Stomach (tissue), 19 donors: ENCODE data around the gene CRIP2. TPM values are rescaled to one million over a fixed set of nuclear protein-coding genes. Genes with fewer than 3 reads are reported as not detected.

ENCODE experiments used
- DNase-seq, 2 donors: peaks; one replicate each; pipeline versions ENCODE4 v3.0.0 to v3.0.0-alpha.2; 2013 to 2019
- H3K27ac ChIP-seq, 5 donors: fragments of 200-600 bp in 4 of 5; sonication (generic) in 4 of 5; one replicate each; pipeline ENCODE4 v1.5.1; 2013 to 2019; ENCODE audit warnings: mild to moderate bottlenecking in 1 of 5, moderate library complexity in 1 of 5
- H3K27me3 ChIP-seq, 3 donors: fragments of 200-600 bp; sonication (generic); one replicate each; pipeline ENCODE4 v1.5.1; 2017 to 2019; ENCODE audit warnings: mixed run types in 1 of 3
- H3K36me3 ChIP-seq, 4 donors: fragments of 200-600 bp; sonication (generic); 1 replicate in 3 of 4; 2 replicates in 1 of 4; pipeline ENCODE4 v1.5.1; 2016 to 2019
- H3K4me1 ChIP-seq, 4 donors: fragments of 200-600 bp; sonication (generic); one replicate each; pipeline ENCODE4 v1.5.1; 2016 to 2019
- H3K4me3 ChIP-seq, 4 donors: fragments of 200-600 bp; sonication (generic) in 3 of 4; one replicate each; pipeline ENCODE4 v1.5.1; 2016 to 2019; ENCODE audit warnings: mild to moderate bottlenecking in 1 of 4
- H3K9me3 ChIP-seq, 4 donors: fragments of 200-600 bp; sonication (generic); one replicate each; pipeline ENCODE4 v1.5.1; 2016 to 2019
- CTCF ChIP-seq, 7 experiments: fragments of 450-650 bp in 4 of 7; fragments of 200-600 bp in 3 of 7; sonication (generic) in 3 of 7; IDR thresholded peaks; one replicate each; pipeline ENCODE4 v1.5.1; 2016 to 2019; ENCODE audit warnings: antibody characterized with exemption in 7 of 7, control low read depth in 2 of 7, mild to moderate bottlenecking in 1 of 7
- EP300 ChIP-seq: sonication (generic); formaldehyde crosslinking; IDR thresholded peaks from one replicate; pipeline ENCODE4 v1.6.1; 2017; ENCODE audit warnings: antibody characterized with exemption
- POLR2A ChIP-seq, 4 donors: fragments of 450-650 bp; IDR thresholded peaks; one replicate each; pipeline ENCODE4 v1.6.1; 2016; ENCODE audit warnings: antibody characterized with exemption in 4 of 4, control low read depth in 2 of 4, mild to moderate bottlenecking in 1 of 4, moderate library complexity in 1 of 4
- POLR2AphosphoS5 ChIP-seq, 3 donors: sonication (generic); formaldehyde crosslinking; IDR thresholded peaks; one replicate each; pipeline ENCODE4 v1.6.1; 2016; ENCODE audit warnings: antibody characterized with exemption in 3 of 3
- WGBS, 5 donors: extraction: QIAGEN DNeasy Blood & Tissue Kit in 3 of 5; methylation state at CpG; one replicate each; pipeline versions ENCODE4 v1.1.5 to v1.1.7; 2013 to 2018; 5-methylcytosine and 5-hydroxymethylcytosine counted together
- intact Hi-C: fragments of 100-400 bp; cut with DNase I; formaldehyde crosslinking; loops from one replicate; pipeline ENCODE4 v1.15.1; 2023; ENCODE audit warnings: low total_unique reads
- long read RNA-seq, 10 donors: transcript quantifications; one replicate each; lab custom pipeline, GENCODE V29; 2026
- polyA plus RNA-seq, 3 donors: library from polyadenylated mRNA; stranded (reverse); fragments of 200-250 nt; gene quantifications; one replicate each; pipeline ENCODE4 v1.2.3, GENCODE V29; 2013
- total RNA-seq, 5 donors: library from RNA; depleted of rRNA; stranded (reverse); fragments of >200 nt; gene quantifications; one replicate each; pipeline versions ENCODE4 v1.1.0 to v1.2.3, GENCODE V29; 2014 to 2016
- donor health status: healthy with polysubstance abuse.
- donor health status: Bipolar disorder and iron deficiency.
- donor health status: healthy.

The CRIP2 gene
- total RNA-seq (100 to 1,000 TPM in 1 of 5 donors, 10 to 100 TPM in 4; 36.0 to 135 (median 72.7) TPM), polyA plus RNA-seq (100 to 1,000 TPM in 1 of 3 donors, 10 to 100 TPM in 2; 68.5 to 127 (median 94.7) TPM)
- long read RNA-seq, donor 1, transcript CRIP2-201 (8 exons, 1,857 nt) = major isoform, 32 of 35 reads
- long read RNA-seq, donor 1, partial matches to known transcripts = 0 of 35 reads
- long read RNA-seq, donor 1, other reads (novel, unspliced or antisense) = 0 of 35 reads
- long read RNA-seq, donor 2, transcript CRIP2-201 (8 exons, 1,857 nt) = major isoform, 51 of 54 reads
- long read RNA-seq, donor 2, partial matches to known transcripts = 0 of 54 reads
- long read RNA-seq, donor 2, other reads (novel, unspliced or antisense) = 0 of 54 reads
- long read RNA-seq, donor 3, transcript CRIP2-201 (8 exons, 1,857 nt) = major isoform, 20 of 20 reads
- long read RNA-seq, donor 3, partial matches to known transcripts = 0 of 20 reads
- long read RNA-seq, donor 3, other reads (novel, unspliced or antisense) = 0 of 20 reads
- long read RNA-seq, donor 4, transcript CRIP2-201 (8 exons, 1,857 nt) = major isoform, 5 of 5 reads
- long read RNA-seq, donor 4, partial matches to known transcripts = 0 of 5 reads
- long read RNA-seq, donor 4, other reads (novel, unspliced or antisense) = 0 of 5 reads
- long read RNA-seq, donor 5, transcript CRIP2-201 (8 exons, 1,857 nt) = major isoform, 43 of 52 reads
- long read RNA-seq, donor 5, partial matches to known transcripts = 5 of 52 reads
- long read RNA-seq, donor 5, other reads (novel, unspliced or antisense) = 0 of 52 reads
- long read RNA-seq, donor 6, transcript CRIP2-201 (8 exons, 1,857 nt) = major isoform, 83 of 90 reads
- long read RNA-seq, donor 6, transcript CRIP2-204 (7 exons, 1,373 nt) = minor isoform, 5 of 90 reads
- long read RNA-seq, donor 6, partial matches to known transcripts = 0 of 90 reads
- long read RNA-seq, donor 6, other reads (novel, unspliced or antisense) = 0 of 90 reads
- long read RNA-seq, donor 7, transcript CRIP2-201 (8 exons, 1,857 nt) = major isoform, 56 of 75 reads
- long read RNA-seq, donor 7, partial matches to known transcripts = 12 of 75 reads
- long read RNA-seq, donor 7, other reads (novel, unspliced or antisense) = 0 of 75 reads
- long read RNA-seq, donor 8, transcript CRIP2-201 (8 exons, 1,857 nt) = major isoform, 21 of 23 reads
- long read RNA-seq, donor 8, partial matches to known transcripts = 0 of 23 reads
- long read RNA-seq, donor 8, other reads (novel, unspliced or antisense) = 0 of 23 reads
- long read RNA-seq, donor 9, transcript CRIP2-201 (8 exons, 1,857 nt) = major isoform, 29 of 29 reads
- long read RNA-seq, donor 9, partial matches to known transcripts = 0 of 29 reads
- long read RNA-seq, donor 9, other reads (novel, unspliced or antisense) = 0 of 29 reads
- long read RNA-seq, donor 10, transcript CRIP2-201 (8 exons, 1,857 nt) = major isoform, 10 of 10 reads
- long read RNA-seq, donor 10, partial matches to known transcripts = 0 of 10 reads
- long read RNA-seq, donor 10, other reads (novel, unspliced or antisense) = 0 of 10 reads

GRCh38 chr14:105474483-105475268, at the start of gene CRIP2:
TSS of gene CRIP2 (plus strand) at chr14:105474821. CDS start at chr14:105474863, 42 bp downstream.
- Histone ChIP-seq H3K27me3 (peaks cover 0 to 64% (median 13%) of the 10 kb centered on the region in 3 donors), H3K4me1 (peaks cover 50 to 92% (median 77%) of the 10 kb centered on the region in 4 donors), H3K36me3 (peaks cover 5 to 31% (median 13%) of the 10 kb centered on the region in 4 donors), H3K9me3 (no peaks in the 10 kb centered on the region), H3K4me3 (peak within 1 kb of the TSS; percentile 61 to 86 (median 79)), H3K27ac (peak within 1 kb of the TSS; percentile 83 to 91 (median 84))
- intact Hi-C loops = no loop called here
- peak in 1 of 2 donors; percentile 91 for DNase-seq
- no peak for TF ChIP-seq EP300
- peak in 1 of 3 donors; percentile 4 for TF ChIP-seq POLR2AphosphoS5 (IDR thresholded peaks at IDR 0.05)
- TF ChIP-seq POLR2A (IDR thresholded peaks at IDR 0.05) = no peak
- no peak for TF ChIP-seq CTCF (IDR thresholded peaks at IDR 0.05)
- 0 to 1% (median 0%) methylated on average over 1 to 118 of the region's 118 CpGs; no CpG with 5 or more reads in 1 of the 5 donors for WGBS, 5 donors

GRCh38 chr14:105424861-105425260, 49.8 kb upstream of the CRIP2 start:
- Histone ChIP-seq H3K27me3 (no peaks in the 10 kb centered on the region), H3K36me3 (peaks cover 0 to 35% (median 20%) of the 10 kb centered on the region in 4 donors), H3K27ac (no peak overlapping the region), H3K4me1 (peaks cover 23 to 28% (median 25%) of the 10 kb centered on the region in 4 donors), H3K4me3 (no peak overlapping the region), H3K9me3 (peaks cover 0 to 3% (median 0%) of the 10 kb centered on the region in 4 donors)
- intact Hi-C loops = no loop called here
- no peak for TF ChIP-seq EP300
- TF ChIP-seq CTCF (IDR thresholded peaks at IDR 0.05) = no peak
- WGBS, 5 donors = 82 to 96% (median 96%) methylated on average over 5 to 12 of the region's 12 CpGs
- DNase-seq = no peak

GRCh38 chr14:105425823-105426247, 48.8 kb upstream of the CRIP2 start:
- peaks cover 0 to 37% (median 20%) of the 10 kb centered on the region in 4 donors for H3K36me3 ChIP-seq
- TF ChIP-seq POLR2AphosphoS5 (IDR thresholded peaks at IDR 0.05) (no peak), CTCF (IDR thresholded peaks at IDR 0.05) (no peak), EP300 (no peak), POLR2A (IDR thresholded peaks at IDR 0.05) (no peak)
- H3K4me3 ChIP-seq = no peak overlapping the region
- H3K4me1 ChIP-seq = peaks cover 18 to 31% (median 22%) of the 10 kb centered on the region in 4 donors
- 91 to 99% (median 95%) methylated on average over 9 to 23 of the region's 23 CpGs for WGBS, 5 donors
- no peak for DNase-seq
- H3K9me3 ChIP-seq = peaks cover 0 to 3% (median 0%) of the 10 kb centered on the region in 4 donors
- intact Hi-C loops = no loop called here
- no peaks in the 10 kb centered on the region for H3K27me3 ChIP-seq
- H3K27ac ChIP-seq = no peak overlapping the region
